IMR-90 (cell line): ENCODE measurements around the gene RUNX3. TPM values are rescaled to one million over a fixed set of nuclear protein-coding genes. Genes with fewer than 3 reads are reported as not detected.

Source experiments
- ATAC-seq: fragments of 200-7000 bp; cut with Tn5 transposase; 2 replicates; pipeline ENCODE4 v1.9.1; 2020; ENCODE audit warnings: low read depth, mild to moderate bottlenecking, moderate library complexity
- BruUV-seq: library from RNA; stranded (reverse); fragments of 400-500 nt; replicated peaks from 2 replicates; lab custom pipeline; 2021; lab: Mats Ljungman, UMichigan
- CTCF ChIA-PET: fragments of 300-600 bp; formaldehyde crosslinking; extraction: SDS; loops from one replicate; lab custom pipeline; 2021; ENCODE audit warnings: antibody characterized with exemption; lab: Yijun Ruan, JAX
- POLR2A ChIA-PET: fragments of 300-600 bp; sonication (Branson Sonifier 250); formaldehyde crosslinking; loops from one replicate; lab custom pipeline; 2022; ENCODE audit warnings: antibody characterized with exemption; ENCODE audit not compliant: unreplicated experiment; lab: Charles Lee
- DNase-seq: peaks from one replicate; pipeline ENCODE4 v3.0.0; 2013
- H2AFZ ChIP-seq: replicated peaks from 2 replicates; pipeline ENCODE3; 2013; ENCODE audit warnings: low read length, mild to moderate bottlenecking; ENCODE audit not compliant: poor library complexity
- H2AK5ac ChIP-seq: 2 replicates; pipeline ENCODE4 v1.6.1; 2013; ENCODE audit warnings: low read depth, low read length, inconsistent platforms
- H2AK9ac ChIP-seq: replicated peaks from 2 replicates; pipeline ENCODE3; 2013; ENCODE audit warnings: mild to moderate bottlenecking, low read depth, low read length, moderate library complexity; ENCODE audit not compliant: poor library complexity
- H2BK120ac ChIP-seq: 2 replicates; pipeline ENCODE4 v1.6.1; 2013; ENCODE audit warnings: low read depth, low read length, inconsistent platforms
- H2BK15ac ChIP-seq: 3 replicates; pipeline ENCODE4 v1.6.1; 2013; ENCODE audit warnings: low read depth, low read length, inconsistent platforms
- H2BK20ac ChIP-seq: 2 replicates; pipeline ENCODE4 v1.6.1; 2013; ENCODE audit warnings: low read depth, mild to moderate bottlenecking, inconsistent platforms, low read length, moderate library complexity
- H2BK5ac ChIP-seq: 2 replicates; pipeline ENCODE4 v1.6.1; 2013; ENCODE audit warnings: mild to moderate bottlenecking, low read depth, low read length, inconsistent platforms; ENCODE audit not compliant: poor library complexity, severe bottlenecking
- H3K14ac ChIP-seq: replicated peaks from 2 replicates; pipeline ENCODE4 v1.6.1; 2013; ENCODE audit warnings: low read depth, low read length, inconsistent platforms
- H3K18ac ChIP-seq: 2 replicates; pipeline ENCODE4 v1.6.1; 2013; ENCODE audit warnings: low read depth, low read length, control low read depth
- H3K23ac ChIP-seq: 2 replicates; pipeline ENCODE4 v1.6.1; 2013; ENCODE audit warnings: low read depth, low read length, inconsistent platforms
- H3K27ac ChIP-seq: 2 replicates; pipeline ENCODE4 v1.5.1; 2013; ENCODE audit warnings: mild to moderate bottlenecking, control low read depth, low read length; ENCODE audit not compliant: insufficient read depth
- H3K27me3 ChIP-seq: 2 replicates; pipeline ENCODE4 v1.6.1; 2013; ENCODE audit warnings: low read length; ENCODE audit not compliant: control insufficient read depth, insufficient read depth
- H3K36me3 ChIP-seq: 2 replicates; pipeline ENCODE4 v1.6.1; 2013; ENCODE audit warnings: low read length, mixed read lengths; ENCODE audit not compliant: control insufficient read depth, insufficient read depth
- H3K4ac ChIP-seq: 2 replicates; pipeline ENCODE4 v1.6.1; 2013; ENCODE audit warnings: low read depth, low read length, inconsistent platforms
- H3K4me1 ChIP-seq: 2 replicates; pipeline ENCODE4 v1.6.1; 2013; ENCODE audit warnings: low read length, mixed read lengths; ENCODE audit not compliant: control insufficient read depth, insufficient read depth
- H3K4me2 ChIP-seq: 2 replicates; pipeline ENCODE4 v1.6.1; 2013; ENCODE audit warnings: low read depth, mild to moderate bottlenecking, control low read depth, low read length, moderate library complexity
- H3K4me3 ChIP-seq: 2 replicates; pipeline ENCODE4 v1.5.1; 2013; ENCODE audit warnings: low read depth, mild to moderate bottlenecking, control low read depth, low read length, moderate library complexity; ENCODE audit not compliant: insufficient read depth
- H3K56ac ChIP-seq: 2 replicates; pipeline ENCODE4 v1.6.1; 2013; ENCODE audit warnings: low read length, inconsistent platforms; ENCODE audit not compliant: insufficient read depth; ENCODE audit errors: extremely low read depth
- H3K79me1 ChIP-seq, 2 experiments: 2 replicates each; pipeline ENCODE4 v1.6.1; 2013; ENCODE audit warnings: low read length in 2 of 2, inconsistent platforms in 1 of 2, low read depth in 1 of 2
- H3K9ac ChIP-seq: 2 replicates; pipeline ENCODE4 v1.6.1; 2013; ENCODE audit warnings: low read depth, low read length, control low read depth
- H3K9me1 ChIP-seq: 2 replicates; pipeline ENCODE4 v1.6.1; 2013; ENCODE audit warnings: low read length, inconsistent platforms; ENCODE audit not compliant: insufficient read depth
- H3K9me3 ChIP-seq: 2 replicates; pipeline ENCODE4 v1.6.1; 2013; ENCODE audit warnings: low read length; ENCODE audit not compliant: control insufficient read depth, insufficient read depth
- H4K20me1 ChIP-seq: 2 replicates; pipeline ENCODE4 v1.6.1; 2013; ENCODE audit warnings: low read length, inconsistent platforms; ENCODE audit not compliant: insufficient read depth
- H4K5ac ChIP-seq: 2 replicates; pipeline ENCODE4 v1.6.1; 2013; ENCODE audit warnings: mild to moderate bottlenecking, low read depth, low read length, control low read depth
- H4K8ac ChIP-seq, 2 experiments: 2 replicates each; pipeline ENCODE4 v1.6.1; 2013; ENCODE audit warnings: low read depth in 2 of 2, low read length in 2 of 2, control low read depth in 1 of 2, inconsistent platforms in 1 of 2
- H4K91ac ChIP-seq: 2 replicates; pipeline ENCODE4 v1.6.1; 2013; ENCODE audit warnings: low read depth, low read length, inconsistent platforms; ENCODE audit not compliant: insufficient read depth
- BHLHE40 ChIP-seq: fragments of 150-350 bp; IDR thresholded peaks from 2 replicates; pipeline ENCODE4 v1.6.1; 2016; ENCODE audit warnings: mild to moderate bottlenecking, low read depth, low read length
- CEBPB ChIP-seq: IDR thresholded peaks from 2 replicates; pipeline ENCODE4 v1.6.1; 2012; ENCODE audit warnings: low read depth, low read length, improper control_type of control experiment
- CHD1 ChIP-seq: IDR thresholded peaks from 2 replicates; pipeline ENCODE4 v1.6.1; 2012; ENCODE audit warnings: low read depth, low read length, improper control_type of control experiment
- ELK1 ChIP-seq: fragments of 150-350 bp; IDR thresholded peaks from 2 replicates; pipeline ENCODE4 v1.6.1; 2016; ENCODE audit warnings: low read depth, mild to moderate bottlenecking, low read length, moderate library complexity, borderline replicate concordance
- FOS ChIP-seq: fragments of 150-350 bp; IDR thresholded peaks from 2 replicates; pipeline ENCODE4 v1.6.1; 2016; ENCODE audit warnings: low read depth, low read length
- MAFK ChIP-seq: IDR thresholded peaks from 2 replicates; pipeline ENCODE4 v1.6.1; 2012; ENCODE audit warnings: low read depth, low read length, improper control_type of control experiment
- MAZ ChIP-seq: IDR thresholded peaks from 2 replicates; pipeline ENCODE4 v1.6.1; 2012; ENCODE audit warnings: low read depth, mild to moderate bottlenecking, low read length, improper control_type of control experiment, moderate library complexity, borderline replicate concordance
- MXI1 ChIP-seq: IDR thresholded peaks from 2 replicates; pipeline ENCODE4 v1.6.1; 2012; ENCODE audit warnings: low read depth, mild to moderate bottlenecking, low read length, moderate library complexity, borderline replicate concordance
- NFE2L2 ChIP-seq: fragments of 150-350 bp; IDR thresholded peaks from 2 replicates; pipeline ENCODE4 v1.6.1; 2016; ENCODE audit warnings: low read depth, mild to moderate bottlenecking, low read length
- POLR2A ChIP-seq: IDR thresholded peaks from 2 replicates; pipeline ENCODE4 v1.6.1; 2012; ENCODE audit warnings: mild to moderate bottlenecking, low read depth, low read length
- RAD21 ChIP-seq: IDR thresholded peaks from 2 replicates; pipeline ENCODE4 v1.6.1; 2012; ENCODE audit warnings: low read length, improper control_type of control experiment
- RCOR1 ChIP-seq: IDR thresholded peaks from 2 replicates; pipeline ENCODE4 v1.6.1; 2012; ENCODE audit warnings: mild to moderate bottlenecking, low read length, improper control_type of control experiment; ENCODE audit not compliant: insufficient replicate concordance
- RFX5 ChIP-seq: IDR thresholded peaks from 2 replicates; pipeline ENCODE4 v1.8.0; 2012; ENCODE audit warnings: low read depth, mild to moderate bottlenecking, low read length, moderate library complexity
- SMC3 ChIP-seq: fragments of 150-350 bp; IDR thresholded peaks from 2 replicates; pipeline ENCODE4 v1.6.1; 2016; ENCODE audit warnings: low read depth, mild to moderate bottlenecking, antibody characterized with exemption, low read length, moderate library complexity
- USF2 ChIP-seq: fragments of 150-350 bp; IDR thresholded peaks from 2 replicates; pipeline ENCODE4 v1.6.1; 2017; ENCODE audit warnings: mild to moderate bottlenecking, antibody characterized with exemption, low read length, low read depth
- WGBS, 2 experiments: methylation state at CpG; one replicate each; pipeline versions ENCODE4 v1.1.5 to v1.1.7; 2013; ENCODE audit warnings: missing lambda C conversion rate in 2 of 2; ENCODE audit not compliant: insufficient read length in 1 of 2; ENCODE audit errors: extremely low coverage in 2 of 2; 5-methylcytosine and 5-hydroxymethylcytosine counted together
- dilution Hi-C: fragments of 300-500 bp; cut with HindIII; formaldehyde crosslinking; loops from one replicate; pipeline ENCODE4 v1.14.3; 2018; ENCODE audit warnings: low sequenced_read_pairs; ENCODE audit not compliant: unreplicated experiment
- in situ Hi-C: fragments of 300-500 bp; cut with MboI; formaldehyde crosslinking; loops from 3 replicates; pipeline ENCODE4 v1.14.3; 2019; ENCODE audit warnings: low sequenced_read_pairs, inconsistent platforms, mixed read lengths
- intact Hi-C: fragments of 100-400 bp; cut with micrococcal nuclease; formaldehyde crosslinking; loops from 2 replicates; pipeline ENCODE4 v1.10.0; 2022
- polyA plus RNA-seq, 3 experiments: library from polyadenylated mRNA; depleted of rRNA; stranded (reverse); fragments of >200 nt; gene quantifications; 2 replicates each; pipeline ENCODE4 v1.2.3, GENCODE V29; 2012; ENCODE audit warnings: low replicate concordance in 1 of 3
- total RNA-seq: library from RNA; depleted of rRNA; stranded (reverse); fragments of >200 nt; gene quantifications from 2 replicates; pipeline ENCODE4 v1.2.3, GENCODE V29; 2012

Gene RUNX3
- total and polyA plus RNA-seq, 2 of the 4 experiments (the other 2 are of a cell fraction), result 0.07 TPM; not detected in 1

GRCh38 chr1:24957016-24957807 is 27.1 kb upstream of the RUNX3 start:
- DNase-seq, result no peak
- peak overlapping the region; percentile 29 for H2BK20ac ChIP-seq
- no peak overlapping the region for H3K4me3 ChIP-seq
- H2BK120ac ChIP-seq, result peak overlapping the region; percentile 54
- ChIA-PET CTCF (interaction anchor here (1.1 kb wide), 1 partner anchor 18 kb away, joined by 3 read pairs; no protein-coding TSS in a partner anchor), POLR2A (no interaction called here)
- H2BK15ac ChIP-seq, result 0 out of 3 replicates have a peak overlapping the region, but pooled peaks have one; percentile 14
- H2AK9ac ChIP-seq, result peak overlapping the region; percentile 51
- peak overlapping the region; percentile 85 for H2AK5ac ChIP-seq
- intact Hi-C loops (no loop called here), in situ Hi-C loops (no loop called here), dilution Hi-C loops (no loop called here)
- no peak overlapping the region for H3K18ac ChIP-seq
- no peak overlapping the region for H3K23ac ChIP-seq
- no peak overlapping the region for H3K9ac ChIP-seq
- H3K9me3 ChIP-seq, result no peaks in the 10 kb centered on the region
- no peak overlapping the region for H2BK5ac ChIP-seq
- peak overlapping the region; percentile 37 for H4K91ac ChIP-seq
- H2AFZ ChIP-seq, result no peak overlapping the region
- no peaks in the 10 kb centered on the region for H3K36me3 ChIP-seq
- no CpG with 5 or more reads among the region's 16 CpGs for WGBS, 2 experiments
- no peak overlapping the region for H4K8ac ChIP-seq
- peaks cover 0 to 16% of the 10 kb centered on the region in 2 experiments; a peak in 3 of 4 replicates for H3K79me1 ChIP-seq
- H3K4ac ChIP-seq, result peak overlapping the region; percentile 66
- no peak overlapping the region for H4K5ac ChIP-seq
- H3K4me1 ChIP-seq, result peaks cover 13% of the 10 kb centered on the region
- no peak overlapping the region for H3K14ac ChIP-seq
- ATAC-seq, result no peak
- no peak overlapping the region for H3K56ac ChIP-seq
- H3K4me2 ChIP-seq, result no peak overlapping the region
- no TSS peak for BruUV-seq
- peaks cover 21% of the 10 kb centered on the region for H3K9me1 ChIP-seq
- no peak overlapping the region for H3K27ac ChIP-seq
- H3K27me3 ChIP-seq, result peaks cover 6% of the 10 kb centered on the region; the same call in 1 of the 2 replicates
- no peaks in the 10 kb centered on the region for H4K20me1 ChIP-seq
- TF ChIP-seq MAFK (no peak), MAZ (no peak), RAD21 (no peak), USF2 (no peak), POLR2A (no peak), BHLHE40 (no peak), NFE2L2 (no peak), MXI1 (no peak), SMC3 (no peak), RCOR1 (no peak), CEBPB (no peak), RFX5 (no peak), FOS (no peak), CHD1 (no peak), ELK1 (no peak)
